Measurements from ENCODE around the gene ACTN2.

ACTN2 gene

GRCh38 chr1:236766506-236766905, 80.2 kb downstream of the ACTN2 start:
- Histone ChIP-seq H3K9me3 (ENCODE audit: severe bottlenecking) (no peaks in the 10 kb centered on the region), H3K27ac (ENCODE audit: poor library complexity, severe bottlenecking) (no peak overlapping the region), H3K4me3 (ENCODE audit: severe bottlenecking) (no peak overlapping the region), H3K4me1 (ENCODE audit: insufficient read depth, poor library complexity, severe bottlenecking) (no peaks in the 10 kb centered on the region), H3K27me3 (ENCODE audit: insufficient read depth, poor library complexity, severe bottlenecking) (no peaks in the 10 kb centered on the region), H3K36me3 (ENCODE audit: low read depth) (no peaks in the 10 kb centered on the region)
- ATAC-seq (ENCODE audit: low read depth), result no peak
- TF ChIP-seq CTCF (IDR thresholded peaks at IDR 0.05; ENCODE audit: poor library complexity, severe bottlenecking), result no peak
- DNase-seq (ENCODE audit: low spot score), result no peak

GRCh38 chr1:236767276-236767675, 81.0 kb downstream of the ACTN2 start:
- H3K4me1 ChIP-seq (ENCODE audit: insufficient read depth, poor library complexity, severe bottlenecking), result no peaks in the 10 kb centered on the region
- TF ChIP-seq CTCF (IDR thresholded peaks at IDR 0.05; ENCODE audit: poor library complexity, severe bottlenecking), result no peak
- no peaks in the 10 kb centered on the region for H3K9me3 ChIP-seq (ENCODE audit: severe bottlenecking)
- H3K27me3 ChIP-seq (ENCODE audit: insufficient read depth, poor library complexity, severe bottlenecking), result no peaks in the 10 kb centered on the region
- no peak overlapping the region for H3K4me3 ChIP-seq (ENCODE audit: severe bottlenecking)
- DNase-seq (ENCODE audit: low spot score) (no peak), ATAC-seq (ENCODE audit: low read depth) (no peak)
- no peak overlapping the region for H3K27ac ChIP-seq (ENCODE audit: poor library complexity, severe bottlenecking)
- no peaks in the 10 kb centered on the region for H3K36me3 ChIP-seq (ENCODE audit: low read depth)

GRCh38 chr1:236768601-236769000, 82.3 kb downstream of the ACTN2 start:
- no peak for TF ChIP-seq CTCF (IDR thresholded peaks at IDR 0.05; ENCODE audit: poor library complexity, severe bottlenecking)
- H3K27me3 ChIP-seq (ENCODE audit: insufficient read depth, poor library complexity, severe bottlenecking), result no peaks in the 10 kb centered on the region
- no peaks in the 10 kb centered on the region for H3K4me1 ChIP-seq (ENCODE audit: insufficient read depth, poor library complexity, severe bottlenecking)
- no peak overlapping the region for H3K27ac ChIP-seq (ENCODE audit: poor library complexity, severe bottlenecking)
- H3K9me3 ChIP-seq (ENCODE audit: severe bottlenecking), result no peaks in the 10 kb centered on the region
- no peaks in the 10 kb centered on the region for H3K36me3 ChIP-seq (ENCODE audit: low read depth)
- DNase-seq (ENCODE audit: low spot score) (no peak), ATAC-seq (ENCODE audit: low read depth) (no peak; the same call in 2 of the 3 replicates)
- H3K4me3 ChIP-seq (ENCODE audit: severe bottlenecking), result no peak overlapping the region

GRCh38 chr1:236773919-236774318, 87.6 kb downstream of the ACTN2 start:
- no peak for ATAC-seq (ENCODE audit: low read depth)
- no peak for DNase-seq (ENCODE audit: low spot score)
- Histone ChIP-seq H3K36me3 (ENCODE audit: low read depth) (no peaks in the 10 kb centered on the region), H3K27ac (ENCODE audit: poor library complexity, severe bottlenecking) (no peak overlapping the region), H3K4me3 (ENCODE audit: severe bottlenecking) (no peak overlapping the region), H3K27me3 (ENCODE audit: insufficient read depth, poor library complexity, severe bottlenecking) (no peaks in the 10 kb centered on the region), H3K9me3 (ENCODE audit: severe bottlenecking) (no peaks in the 10 kb centered on the region), H3K4me1 (ENCODE audit: insufficient read depth, poor library complexity, severe bottlenecking) (no peaks in the 10 kb centered on the region)
- TF ChIP-seq CTCF (IDR thresholded peaks at IDR 0.05; ENCODE audit: poor library complexity, severe bottlenecking), result no peak

- DNase-seq (ENCODE audit: low spot score), result no peak
- Histone ChIP-seq H3K27me3 (ENCODE audit: insufficient read depth, poor library complexity, severe bottlenecking) (no peaks in the 10 kb centered on the region), H3K4me1 (ENCODE audit: insufficient read depth, poor library complexity, severe bottlenecking) (no peaks in the 10 kb centered on the region), H3K9me3 (ENCODE audit: severe bottlenecking) (no peaks in the 10 kb centered on the region), H3K36me3 (ENCODE audit: low read depth) (no peaks in the 10 kb centered on the region), H3K4me3 (ENCODE audit: severe bottlenecking) (no peak overlapping the region), H3K27ac (ENCODE audit: poor library complexity, severe bottlenecking) (no peak overlapping the region)
- no peak for ATAC-seq (ENCODE audit: low read depth)
- TF ChIP-seq CTCF (IDR thresholded peaks at IDR 0.05; ENCODE audit: poor library complexity, severe bottlenecking), result peak; percentile 11
Observed at GRCh38 chr1:236774926-236775325, 88.6 kb downstream of the ACTN2 start.

Data from RWPE2 (cell line).